H1 (cell line): ENCODE results near the gene PLAA. TPM values are rescaled to one million over a fixed set of nuclear protein-coding genes. Genes with fewer than 3 reads are reported as not detected.

ENCODE experiments used
- ASH2L ChIP-seq: fragments of 200-600, 300-600 bp; sonication (generic); IDR thresholded peaks from one replicate; pipeline ENCODE4 v1.7.1; 2017; ENCODE audit warnings: low read length
- ATF3 ChIP-seq: IDR thresholded peaks from 2 replicates; pipeline ENCODE4 v1.6.1; 2011; ENCODE audit warnings: low read depth, mild to moderate bottlenecking, low read length; ENCODE audit not compliant: insufficient read depth
- BCL11A ChIP-seq, 2 experiments: IDR thresholded peaks; one replicate each; pipeline ENCODE4 v1.6.1; 2011; ENCODE audit warnings: low read depth in 2 of 2, low read length in 2 of 2, mild to moderate bottlenecking in 2 of 2
- CBX5 ChIP-seq: fragments of 300-800, 300-1000 bp; sonication (generic); IDR thresholded peaks from 2 replicates; pipeline ENCODE4 v1.7.1; 2016; ENCODE audit warnings: antibody characterized with exemption, low read length, low read depth
- CHD1 ChIP-seq: IDR thresholded peaks from 2 replicates; pipeline ENCODE4 v1.6.1; 2012; ENCODE audit warnings: low read depth, low read length, improper control_type of control experiment
- CTBP2 ChIP-seq: IDR thresholded peaks from 2 replicates; pipeline ENCODE4 v1.7.0; 2011; ENCODE audit warnings: borderline replicate concordance, mild to moderate bottlenecking, moderate library complexity, mixed read lengths, low read length; ENCODE audit not compliant: insufficient read depth, insufficient read length
- EGR1 ChIP-seq: IDR thresholded peaks from 2 replicates; pipeline ENCODE4 v1.6.1; 2011; ENCODE audit warnings: low read depth, low read length, borderline replicate concordance
- GABPA ChIP-seq: IDR thresholded peaks from 2 replicates; pipeline ENCODE4 v1.6.1; 2011; ENCODE audit warnings: mild to moderate bottlenecking, low read length, moderate library complexity, borderline replicate concordance; ENCODE audit not compliant: insufficient read depth
- KDM1A ChIP-seq: fragments of 200-600, 300-600 bp; sonication (generic); IDR thresholded peaks from 2 replicates; pipeline ENCODE4 v1.7.1; 2016; ENCODE audit warnings: mild to moderate bottlenecking, low read length, borderline replicate concordance
- KDM5A ChIP-seq: fragments of 200-600 bp; IDR thresholded peaks from 2 replicates; pipeline ENCODE4 v1.7.1; 2012; ENCODE audit warnings: mild to moderate bottlenecking, low read length, inconsistent platforms, mixed read lengths
- MAFK ChIP-seq: IDR thresholded peaks from 2 replicates; pipeline ENCODE4 v1.6.1; 2012; ENCODE audit warnings: low read depth, mild to moderate bottlenecking, improper control_type of control experiment, low read length
- MAX ChIP-seq: IDR thresholded peaks from 2 replicates; pipeline ENCODE4 v1.6.1; 2012; ENCODE audit warnings: inconsistent platforms
- POLR2A ChIP-seq, 2 experiments: IDR thresholded peaks; 1 replicate in 1 of 2; 2 replicates in 1 of 2; pipeline ENCODE4 v1.6.1; 2011; ENCODE audit warnings: low read depth in 2 of 2, low read length in 2 of 2, mild to moderate bottlenecking in 2 of 2; ENCODE audit errors: control extremely low read depth in 1 of 2
- POU5F1 ChIP-seq: IDR thresholded peaks from 2 replicates; pipeline ENCODE4 v1.6.1; 2011; ENCODE audit warnings: low read depth, mild to moderate bottlenecking, low read length, moderate library complexity
- RXRA ChIP-seq: IDR thresholded peaks from 2 replicates; pipeline ENCODE4 v1.6.1; 2011; ENCODE audit warnings: low read depth, mild to moderate bottlenecking, low read length, moderate library complexity; ENCODE audit not compliant: insufficient read depth
- SAP30 ChIP-seq: fragments of 300-600 bp; sonication (generic); IDR thresholded peaks from 2 replicates; pipeline ENCODE4 v1.7.1; 2012; ENCODE audit warnings: low read length, moderate library complexity, mild to moderate bottlenecking, inconsistent platforms; ENCODE audit not compliant: insufficient read depth, insufficient replicate concordance
- SIRT6 ChIP-seq: IDR thresholded peaks from one replicate; pipeline ENCODE4 v1.7.1; 2012; ENCODE audit warnings: low read length, inconsistent platforms
- SP2 ChIP-seq: IDR thresholded peaks from 2 replicates; pipeline ENCODE4 v1.6.1; 2012; ENCODE audit warnings: mild to moderate bottlenecking, low read length, inconsistent platforms
- SP4 ChIP-seq: IDR thresholded peaks from 2 replicates; pipeline ENCODE4 v1.6.1; 2012; ENCODE audit warnings: low read length, inconsistent platforms
- polyA plus RNA-seq, 7 experiments: library from polyadenylated mRNA; depleted of rRNA in 3 of 7; stranded (reverse) in 5 of 7; unstranded in 2 of 7; fragments of >200 nt in 5 of 7; fragments of 200-250 nt in 2 of 7; gene quantifications; 1 replicate in 5 of 7; 2 replicates in 1 of 7; 4 replicates in 1 of 7; pipeline versions ENCODE4 v1.2.1 to v1.2.3, GENCODE V29; 2011 to 2013; ENCODE audit warnings: missing spikeins in 2 of 7, mixed read lengths in 2 of 7
- total RNA-seq: library from RNA; stranded (reverse); fragmentation: NEBNext Ultra II Directional; extraction: Animal tissue kit (Norgen Biotek cat#: 25700); gene quantifications from 2 replicates; pipeline ENCODE4 v1.2.1, GENCODE V29; 2021

Gene PLAA
- total and polyA plus RNA-seq, 2 of the 8 experiments (the other 6 are each of a cell fraction or from before 2014, with no cell fraction given) = 19.2 to 64.2 TPM

- TF ChIP-seq ATF3 (peak; percentile 62), CHD1 (peak; percentile 36; the same call in 1 of the 2 replicates), CTBP2 (peak; percentile 69), KDM5A (peak; percentile 70), SP2 (no peak), GABPA (peak; percentile 79), POU5F1 (no peak), EGR1 (no peak), KDM1A (no peak), SP4 (no peak; the same call in 1 of the 2 replicates), RXRA (no peak), MAX (peak; percentile 49), CBX5 (no peak), BCL11A (IDR thresholded peaks at IDR 0.05; ENCODE audit: low read depth in 2 of 2, low read length in 2 of 2) (no peak), SAP30 (peak; percentile 81), POLR2A (IDR thresholded peaks at IDR 0.05; ENCODE audit: control extremely low read depth in 1 of 2, low read depth in 2 of 2, low read length in 2 of 2) (peak; percentile 44 to 95), ASH2L (peak; percentile 95), MAFK (peak; percentile 51; the same call in 1 of the 2 replicates), SIRT6 (no peak)
Observed at GRCh38 chr9:26946753-26947727, at the start of gene PLAA (continued).
